GM19239 (cell line): ENCODE results near the gene OR2T8.

Experiments used
- DNase-seq: peaks from one replicate; pipeline ENCODE4 v3.0.0; 2011; ENCODE audit warnings: low spot score; ENCODE audit not compliant: insufficient read length
- FAIRE-seq: peaks from 2 replicates; lab custom pipeline; 2011; peaks lifted over from hg19 to GRCh38; lab: Jason Lieb, UNC

OR2T8 gene

GRCh38 chr1:247919952-247920351 is at the start of gene OR2T8:
OR2T8 (plus strand) TSS chr1:247920252; CDS start chr1:247921018, 766 bp downstream.
- FAIRE-seq: no peak

GRCh38 chr1:247883346-247883745 is 36.7 kb upstream of the OR2T8 start:
- no peak for DNase-seq
- no peak for FAIRE-seq

More at GRCh38 chr1:247919952-247920351, at the start of gene OR2T8:
- DNase-seq: no peak

- no peak for FAIRE-seq
- no peak for DNase-seq
These were observed 35.1 kb upstream of the OR2T8 start for GRCh38 chr1:247884797-247885413.

- FAIRE-seq (no peak), DNase-seq (no peak)
These were observed 24.9 kb upstream of the OR2T8 start, which contains the start of gene OR2W3 for GRCh38 chr1:247895163-247895637. OR2W3 (plus strand) TSS chr1:247895587; CDS start chr1:247895587, 0 bp downstream.

- FAIRE-seq: no peak
These were observed 24.1 kb upstream of the OR2T8 start for GRCh38 chr1:247895976-247896375.

GRCh38 chr1:247904122-247904521 is 15.9 kb upstream of the OR2T8 start:
- FAIRE-seq (no peak), DNase-seq (no peak)

More at GRCh38 chr1:247895976-247896375, 24.1 kb upstream of the OR2T8 start:
- no peak for DNase-seq

- no peak for FAIRE-seq
- DNase-seq: no peak
These were observed 14.9 kb upstream of the OR2T8 start for GRCh38 chr1:247905181-247905580.

GRCh38 chr1:247905910-247906503 is 14.0 kb upstream of the OR2T8 start:
- FAIRE-seq (no peak), DNase-seq (no peak)

- DNase-seq (no peak), FAIRE-seq (no peak)
These were observed 13.5 kb upstream of the OR2T8 start for GRCh38 chr1:247906504-247907047.

GRCh38 chr1:247908766-247909165 is 11.3 kb upstream of the OR2T8 start:
- FAIRE-seq: no peak
- DNase-seq: no peak

GRCh38 chr1:247913786-247914185 is 6.3 kb upstream of the OR2T8 start:
- no peak for FAIRE-seq
- no peak for DNase-seq

- FAIRE-seq: no peak
- DNase-seq: no peak
These were observed 5.0 kb upstream of the OR2T8 start for GRCh38 chr1:247914941-247915662.

GRCh38 chr1:247923941-247924340 is 3.9 kb downstream of the OR2T8 start:
- FAIRE-seq: no peak

GRCh38 chr1:247924868-247925267 is 4.8 kb downstream of the OR2T8 start, which contains the start of gene OR2AJ1:
OR2AJ1 (plus strand) TSS chr1:247924889; CDS start chr1:247933769, 8,880 bp downstream.
- FAIRE-seq (no peak), DNase-seq (no peak)

More at GRCh38 chr1:247923941-247924340, 3.9 kb downstream of the OR2T8 start:
- no peak for DNase-seq

GRCh38 chr1:247933989-247934388 is 13.9 kb downstream of the OR2T8 start:
- no peak for FAIRE-seq
- no peak for DNase-seq

- FAIRE-seq: no peak
These were observed 15.7 kb downstream of the OR2T8 start for GRCh38 chr1:247935781-247936180.

GRCh38 chr1:247936415-247936814 is 16.4 kb downstream of the OR2T8 start:
- DNase-seq (no peak), FAIRE-seq (no peak)

More at GRCh38 chr1:247935781-247936180, 15.7 kb downstream of the OR2T8 start:
- DNase-seq: no peak

- FAIRE-seq (peak; percentile 86), DNase-seq (peak; percentile 60)
These were observed 17.1 kb downstream of the OR2T8 start for GRCh38 chr1:247936965-247937734.

GRCh38 chr1:247942624-247943023 is 22.6 kb downstream of the OR2T8 start:
- no peak for FAIRE-seq
- no peak for DNase-seq

GRCh38 chr1:247948558-247948957 is 28.5 kb downstream of the OR2T8 start, which contains the start of gene OR2L8:
OR2L8 (plus strand) TSS chr1:247948858; CDS start chr1:247948858, 0 bp downstream.
- no peak for FAIRE-seq
- no peak for DNase-seq
